IMR-90 (cell line): Measurements from ENCODE around the gene ARHGAP10.

Source experiments
- BHLHE40 ChIP-seq: fragments of 150-350 bp; IDR thresholded peaks from 2 replicates; pipeline ENCODE4 v1.6.1; 2016; ENCODE audit warnings: mild to moderate bottlenecking, low read depth, low read length
- CEBPB ChIP-seq: IDR thresholded peaks from 2 replicates; pipeline ENCODE4 v1.6.1; 2012; ENCODE audit warnings: low read depth, low read length, improper control_type of control experiment
- CHD1 ChIP-seq: IDR thresholded peaks from 2 replicates; pipeline ENCODE4 v1.6.1; 2012; ENCODE audit warnings: low read depth, low read length, improper control_type of control experiment
- CTCF ChIP-seq: conservative IDR thresholded peaks from 2 replicates; pipeline ENCODE4 v1.5.1; 2012; ENCODE audit warnings: mild to moderate bottlenecking, low read depth, low read length, improper control_type of control experiment
- FOS ChIP-seq: fragments of 150-350 bp; IDR thresholded peaks from 2 replicates; pipeline ENCODE4 v1.6.1; 2016; ENCODE audit warnings: low read depth, low read length
- MAZ ChIP-seq: IDR thresholded peaks from 2 replicates; pipeline ENCODE4 v1.6.1; 2012; ENCODE audit warnings: low read depth, mild to moderate bottlenecking, low read length, improper control_type of control experiment, moderate library complexity, borderline replicate concordance
- MXI1 ChIP-seq: IDR thresholded peaks from 2 replicates; pipeline ENCODE4 v1.6.1; 2012; ENCODE audit warnings: low read depth, mild to moderate bottlenecking, low read length, moderate library complexity, borderline replicate concordance
- NFE2L2 ChIP-seq: fragments of 150-350 bp; IDR thresholded peaks from 2 replicates; pipeline ENCODE4 v1.6.1; 2016; ENCODE audit warnings: low read depth, mild to moderate bottlenecking, low read length
- POLR2A ChIP-seq: IDR thresholded peaks from 2 replicates; pipeline ENCODE4 v1.6.1; 2012; ENCODE audit warnings: mild to moderate bottlenecking, low read depth, low read length
- RAD21 ChIP-seq: IDR thresholded peaks from 2 replicates; pipeline ENCODE4 v1.6.1; 2012; ENCODE audit warnings: low read length, improper control_type of control experiment
- RFX5 ChIP-seq: IDR thresholded peaks from 2 replicates; pipeline ENCODE4 v1.8.0; 2012; ENCODE audit warnings: low read depth, mild to moderate bottlenecking, low read length, moderate library complexity
- SMC3 ChIP-seq: fragments of 150-350 bp; IDR thresholded peaks from 2 replicates; pipeline ENCODE4 v1.6.1; 2016; ENCODE audit warnings: low read depth, mild to moderate bottlenecking, antibody characterized with exemption, low read length, moderate library complexity
- USF2 ChIP-seq: fragments of 150-350 bp; IDR thresholded peaks from 2 replicates; pipeline ENCODE4 v1.6.1; 2017; ENCODE audit warnings: mild to moderate bottlenecking, antibody characterized with exemption, low read length, low read depth

- no peak for TF ChIP-seq CTCF
- no peak for TF ChIP-seq POLR2A
- no peak for TF ChIP-seq CEBPB
- no peak for TF ChIP-seq USF2
- TF ChIP-seq MAZ: no peak
- no peak for TF ChIP-seq MXI1
- TF ChIP-seq RAD21: no peak
- no peak for TF ChIP-seq CHD1
- TF ChIP-seq FOS: no peak
- TF ChIP-seq RFX5: no peak
- TF ChIP-seq SMC3: no peak
- TF ChIP-seq BHLHE40: no peak
- no peak for TF ChIP-seq NFE2L2
Measured at GRCh38 chr4:148053298-148054003, 321.6 kb downstream of the ARHGAP10 start.
